NB4 (cell line): ENCODE results near the gene LINGO3.

Experiments used
- DNase-seq: peaks from one replicate; pipeline ENCODE4 v3.0.0; 2010; ENCODE audit warnings: low read depth
- H3K4me3 ChIP-seq: one replicate; pipeline ENCODE4 v1.5.1; 2011; ENCODE audit warnings: mild to moderate bottlenecking, low read depth, low read length, moderate library complexity
- CTCF ChIP-seq: IDR thresholded peaks from one replicate; pipeline ENCODE4 v1.5.1; 2012; ENCODE audit warnings: low read depth, low read length
- MYC ChIP-seq: IDR thresholded peaks from 2 replicates; pipeline ENCODE4 v1.6.1; 2011; ENCODE audit warnings: low read depth, low read length
- POLR2A ChIP-seq: IDR thresholded peaks from 2 replicates; pipeline ENCODE4 v1.6.1; 2011; ENCODE audit warnings: mild to moderate bottlenecking; ENCODE audit not compliant: insufficient read length; ENCODE audit errors: extremely low read depth
- TF ChIP-seq, protein P1 (sequence below): IDR thresholded peaks from 2 replicates; pipeline ENCODE4 v1.6.1; 2011; ENCODE audit warnings: low read depth, low read length

The LINGO3 gene

DNA sequence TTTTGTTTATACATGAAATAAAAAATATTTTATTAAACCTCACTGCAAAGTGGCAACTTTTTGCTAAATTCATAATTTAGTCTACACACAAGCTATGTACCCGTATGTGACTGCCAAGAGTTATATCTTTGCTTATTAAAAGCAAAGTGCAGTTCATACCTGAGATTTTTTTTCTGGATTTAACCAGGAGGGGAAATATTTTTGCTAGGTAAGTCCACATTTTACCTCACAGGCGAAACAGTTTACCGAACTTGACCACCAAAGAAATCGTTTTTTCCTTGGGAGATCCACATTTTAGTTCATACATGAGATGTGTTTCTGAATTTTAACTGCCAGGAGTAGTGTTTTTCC is 39.5 kb downstream of the LINGO3 start:
- peak overlapping the region; percentile 59 for H3K4me3 ChIP-seq
- no peak for TF ChIP-seq POLR2A
- TF ChIP-seq CTCF = no peak
- TF ChIP-seq, protein P1, sequence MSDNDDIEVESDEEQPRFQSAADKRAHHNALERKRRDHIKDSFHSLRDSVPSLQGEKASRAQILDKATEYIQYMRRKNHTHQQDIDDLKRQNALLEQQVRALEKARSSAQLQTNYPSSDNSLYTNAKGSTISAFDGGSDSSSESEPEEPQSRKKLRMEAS = no peak
- TF ChIP-seq MYC = no peak
- DNase-seq = no peak

DNA sequence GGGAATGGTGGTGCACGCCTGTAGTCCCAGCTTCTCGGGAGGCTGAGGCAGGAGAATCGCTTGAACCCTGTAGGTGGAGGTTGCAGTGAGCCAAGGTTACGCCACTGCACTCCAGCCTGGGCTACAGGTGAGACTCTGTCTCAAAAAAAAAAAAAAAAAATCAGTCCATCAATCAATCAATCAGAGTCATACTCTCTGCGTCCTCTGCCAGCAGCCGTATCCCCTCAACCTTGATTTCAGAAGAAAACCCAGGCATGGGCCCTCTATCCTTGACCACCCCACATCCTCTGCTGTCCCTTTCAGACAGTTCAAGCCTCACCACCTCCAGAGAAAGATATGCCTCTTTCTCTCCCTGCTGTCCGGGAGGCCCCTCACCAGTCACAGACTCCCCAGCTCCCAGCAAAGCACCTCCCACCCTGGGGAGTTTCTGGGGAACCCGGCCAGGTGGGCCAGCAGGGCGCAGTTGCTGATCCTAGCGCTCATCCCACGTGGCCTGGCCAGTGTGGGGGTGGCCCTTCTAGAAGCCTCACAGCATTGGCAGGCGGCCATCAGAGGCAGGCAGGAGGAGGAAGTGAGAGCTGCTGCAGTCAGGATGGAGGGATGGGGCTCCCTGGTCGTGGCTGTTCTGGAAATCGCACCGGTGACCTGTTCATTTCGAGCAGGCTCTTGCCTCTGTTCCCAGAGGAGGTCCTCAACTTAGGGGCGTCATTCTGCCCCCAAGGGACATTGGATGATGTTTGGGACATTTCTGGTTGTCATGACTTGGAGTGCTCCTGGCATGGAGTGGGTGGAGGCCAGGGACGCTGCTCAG is 41.6 kb downstream of the LINGO3 start:
- no peak overlapping the region for H3K4me3 ChIP-seq
- DNase-seq = peak; percentile 72
- TF ChIP-seq MYC (peak; percentile 74), CTCF (no peak), POLR2A (no peak)
- TF ChIP-seq, protein P1 = peak; percentile 85

DNA sequence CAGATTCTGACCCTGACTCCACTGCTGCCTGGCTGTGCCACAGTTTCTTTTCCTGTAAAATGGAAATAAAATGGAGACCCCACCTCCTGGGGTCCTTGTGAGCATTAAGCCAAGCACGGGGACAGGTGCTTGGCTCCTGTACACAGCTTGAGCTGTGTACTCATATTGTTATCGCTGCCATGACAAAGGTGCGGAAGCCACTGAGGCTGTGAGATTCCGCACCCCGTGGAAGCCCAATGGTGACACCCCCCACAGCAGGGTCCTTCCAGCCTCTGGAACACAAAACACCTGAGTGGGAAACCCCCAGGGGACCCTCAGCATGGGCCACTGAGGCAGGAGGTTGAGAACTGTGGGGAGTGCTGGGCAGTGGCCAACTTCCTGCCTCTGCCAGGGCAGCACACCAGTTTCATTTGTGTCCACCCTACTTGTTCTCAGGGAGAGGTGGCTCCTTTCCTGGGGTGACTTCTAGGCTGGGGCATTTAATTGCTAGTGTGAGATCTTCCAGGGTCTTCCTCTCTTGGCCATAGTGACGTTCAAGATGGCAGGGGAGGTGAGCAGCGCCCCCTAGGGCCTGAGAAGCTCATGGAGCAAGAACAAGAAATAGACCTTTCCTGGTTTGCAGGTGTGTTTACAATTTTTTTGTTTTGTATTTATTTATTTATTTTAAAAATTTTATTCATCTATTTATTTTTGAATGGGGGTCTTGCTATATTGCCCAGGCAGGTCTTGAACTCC is 46.3 kb downstream of the LINGO3 start:
- TF ChIP-seq POLR2A = no peak
- TF ChIP-seq CTCF = peak; percentile 64
- DNase-seq = peak; percentile 64
- H3K4me3 ChIP-seq = no peak overlapping the region

GRCh38 chr19:2260341-2260805 is 47.6 kb downstream of the LINGO3 start:
- TF ChIP-seq MYC (no peak), POLR2A (no peak), CTCF (no peak)
- TF ChIP-seq, protein P1 = no peak
- DNase-seq = no peak
- H3K4me3 ChIP-seq = no peak overlapping the region

DNA sequence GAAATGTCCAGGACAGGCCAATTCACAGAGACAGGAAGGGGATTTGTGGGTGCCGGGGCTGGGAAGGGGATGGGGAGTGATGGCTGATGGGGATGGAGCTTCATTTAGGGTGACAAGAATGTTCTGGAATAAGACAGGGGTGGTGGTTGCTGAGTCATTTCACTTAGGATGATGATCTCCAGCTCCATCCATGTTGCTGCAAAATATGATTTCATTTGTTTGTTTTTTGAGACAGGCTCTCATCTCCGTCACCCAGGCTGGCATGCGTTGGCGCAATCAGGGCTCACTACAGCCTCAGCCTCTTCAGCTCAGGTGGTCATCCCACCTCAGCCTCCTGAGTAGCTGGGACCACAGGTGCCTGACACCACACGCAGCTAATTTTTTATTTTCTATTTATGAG is 48.6 kb downstream of the LINGO3 start:
- H3K4me3 ChIP-seq = no peak overlapping the region
- DNase-seq = no peak
- TF ChIP-seq, protein P1 = no peak
- TF ChIP-seq MYC (no peak), CTCF (no peak), POLR2A (no peak)
